ENCODE results near the gene IQCE.

IQCE gene

GRCh38 chr7:2639181-2639681 is 80.5 kb downstream of the IQCE start:
- Histone ChIP-seq H3K9me3 (ENCODE audit: control insufficient read depth, insufficient read depth, low read length) (no peaks in the 10 kb centered on the region), H3K27ac (ENCODE audit: low read length) (no peak overlapping the region), H3K36me3 (ENCODE audit: control insufficient read depth, insufficient read depth, low read length) (peaks cover 6% of the 10 kb centered on the region; the same call in 1 of the 2 replicates), H3K4me1 (ENCODE audit: control insufficient read depth, insufficient read depth, low read length) (peaks cover 19% of the 10 kb centered on the region), H3K4me3 (ENCODE audit: low read length) (no peak overlapping the region), H3K27me3 (ENCODE audit: control insufficient read depth, insufficient read depth, low read length) (no peaks in the 10 kb centered on the region)
- DNase-seq (ENCODE audit: low read depth, low spot score), result no peak
- no CpG with 5 or more reads among the region's 24 CpGs for WGBS (ENCODE audit: insufficient coverage, insufficient read length)

GRCh38 chr7:2639695-2640481 is 81.1 kb downstream of the IQCE start:
- Histone ChIP-seq H3K4me1 (ENCODE audit: control insufficient read depth, insufficient read depth, low read length) (peaks cover 23% of the 10 kb centered on the region), H3K36me3 (ENCODE audit: control insufficient read depth, insufficient read depth, low read length) (peaks cover 6% of the 10 kb centered on the region; the same call in 1 of the 2 replicates), H3K27ac (ENCODE audit: low read length) (no peak overlapping the region), H3K9me3 (ENCODE audit: control insufficient read depth, insufficient read depth, low read length) (no peaks in the 10 kb centered on the region), H3K4me3 (ENCODE audit: low read length) (no peak overlapping the region), H3K27me3 (ENCODE audit: control insufficient read depth, insufficient read depth, low read length) (no peaks in the 10 kb centered on the region)
- no CpG with 5 or more reads among the region's 37 CpGs for WGBS (ENCODE audit: insufficient coverage, insufficient read length)
- no peak for DNase-seq (ENCODE audit: low read depth, low spot score)

GRCh38 chr7:2640482-2640830 is 81.7 kb downstream of the IQCE start:
- Histone ChIP-seq H3K36me3 (ENCODE audit: control insufficient read depth, insufficient read depth, low read length) (peaks cover 4% of the 10 kb centered on the region; the same call in 1 of the 2 replicates), H3K4me1 (ENCODE audit: control insufficient read depth, insufficient read depth, low read length) (peaks cover 23% of the 10 kb centered on the region), H3K27ac (ENCODE audit: low read length) (no peak overlapping the region), H3K27me3 (ENCODE audit: control insufficient read depth, insufficient read depth, low read length) (no peaks in the 10 kb centered on the region), H3K4me3 (ENCODE audit: low read length) (no peak overlapping the region), H3K9me3 (ENCODE audit: control insufficient read depth, insufficient read depth, low read length) (no peaks in the 10 kb centered on the region)
- no peak for DNase-seq (ENCODE audit: low read depth, low spot score)
- no CpG with 5 or more reads among the region's 12 CpGs for WGBS (ENCODE audit: insufficient coverage, insufficient read length)

- Histone ChIP-seq H3K4me3 (ENCODE audit: low read length) (no peak overlapping the region), H3K27ac (ENCODE audit: low read length) (no peak overlapping the region), H3K9me3 (ENCODE audit: control insufficient read depth, insufficient read depth, low read length) (no peaks in the 10 kb centered on the region), H3K4me1 (ENCODE audit: control insufficient read depth, insufficient read depth, low read length) (peaks cover 23% of the 10 kb centered on the region), H3K36me3 (ENCODE audit: control insufficient read depth, insufficient read depth, low read length) (peaks cover 4% of the 10 kb centered on the region; the same call in 1 of the 2 replicates), H3K27me3 (ENCODE audit: control insufficient read depth, insufficient read depth, low read length) (no peaks in the 10 kb centered on the region)
- no CpG with 5 or more reads among the region's 9 CpGs for WGBS (ENCODE audit: insufficient coverage, insufficient read length)
- DNase-seq (ENCODE audit: low read depth, low spot score), result no peak
Observed at GRCh38 chr7:2640846-2641316, 82.1 kb downstream of the IQCE start.

- no peak for DNase-seq (ENCODE audit: low read depth, low spot score)
- no peaks in the 10 kb centered on the region for H3K9me3 ChIP-seq (ENCODE audit: control insufficient read depth, insufficient read depth, low read length)
- no peak overlapping the region for H3K4me3 ChIP-seq (ENCODE audit: low read length)
- peaks cover 26% of the 10 kb centered on the region for H3K4me1 ChIP-seq (ENCODE audit: control insufficient read depth, insufficient read depth, low read length)
- H3K36me3 ChIP-seq (ENCODE audit: control insufficient read depth, insufficient read depth, low read length), result peaks cover 4% of the 10 kb centered on the region; the same call in 1 of the 2 replicates
- WGBS (ENCODE audit: insufficient coverage, insufficient read length), result no CpG with 5 or more reads among the region's 39 CpGs
- H3K27ac ChIP-seq (ENCODE audit: low read length), result no peak overlapping the region
- no peaks in the 10 kb centered on the region for H3K27me3 ChIP-seq (ENCODE audit: control insufficient read depth, insufficient read depth, low read length)
Observed at GRCh38 chr7:2641406-2642393, 82.9 kb downstream of the IQCE start.

- no peak overlapping the region for H3K4me3 ChIP-seq (ENCODE audit: low read length)
- DNase-seq (ENCODE audit: low read depth, low spot score), result no peak
- no peaks in the 10 kb centered on the region for H3K27me3 ChIP-seq (ENCODE audit: control insufficient read depth, insufficient read depth, low read length)
- peaks cover 29% of the 10 kb centered on the region for H3K4me1 ChIP-seq (ENCODE audit: control insufficient read depth, insufficient read depth, low read length)
- WGBS (ENCODE audit: insufficient coverage, insufficient read length), result no CpG with 5 or more reads among the region's 29 CpGs
- H3K9me3 ChIP-seq (ENCODE audit: control insufficient read depth, insufficient read depth, low read length), result no peaks in the 10 kb centered on the region
- peaks cover 20% of the 10 kb centered on the region for H3K36me3 ChIP-seq (ENCODE audit: control insufficient read depth, insufficient read depth, low read length)
- no peak overlapping the region for H3K27ac ChIP-seq (ENCODE audit: low read length)
Observed at GRCh38 chr7:2643386-2644219, 84.8 kb downstream of the IQCE start.

- peaks cover 21% of the 10 kb centered on the region for H3K36me3 ChIP-seq (ENCODE audit: control insufficient read depth, insufficient read depth, low read length)
- no peaks in the 10 kb centered on the region for H3K9me3 ChIP-seq (ENCODE audit: control insufficient read depth, insufficient read depth, low read length)
- H3K4me1 ChIP-seq (ENCODE audit: control insufficient read depth, insufficient read depth, low read length), result peaks cover 29% of the 10 kb centered on the region
- no peak overlapping the region for H3K4me3 ChIP-seq (ENCODE audit: low read length)
- no peak for DNase-seq (ENCODE audit: low read depth, low spot score)
- H3K27me3 ChIP-seq (ENCODE audit: control insufficient read depth, insufficient read depth, low read length), result no peaks in the 10 kb centered on the region
- H3K27ac ChIP-seq (ENCODE audit: low read length), result no peak overlapping the region
- WGBS (ENCODE audit: insufficient coverage, insufficient read length), result no CpG with 5 or more reads among the region's 6 CpGs
Observed at GRCh38 chr7:2644220-2644561, 85.4 kb downstream of the IQCE start.

GRCh38 chr7:2644562-2645273 is 85.9 kb downstream of the IQCE start:
- no peak overlapping the region for H3K27ac ChIP-seq (ENCODE audit: low read length)
- no peak for DNase-seq (ENCODE audit: low read depth, low spot score)
- no peak overlapping the region for H3K4me3 ChIP-seq (ENCODE audit: low read length)
- H3K36me3 ChIP-seq (ENCODE audit: control insufficient read depth, insufficient read depth, low read length), result peaks cover 24% of the 10 kb centered on the region
- H3K4me1 ChIP-seq (ENCODE audit: control insufficient read depth, insufficient read depth, low read length), result peaks cover 29% of the 10 kb centered on the region
- H3K9me3 ChIP-seq (ENCODE audit: control insufficient read depth, insufficient read depth, low read length), result no peaks in the 10 kb centered on the region
- H3K27me3 ChIP-seq (ENCODE audit: control insufficient read depth, insufficient read depth, low read length), result no peaks in the 10 kb centered on the region
- no CpG with 5 or more reads among the region's 18 CpGs for WGBS (ENCODE audit: insufficient coverage, insufficient read length)

GRCh38 chr7:2645274-2645868 is 86.6 kb downstream of the IQCE start:
- H3K9me3 ChIP-seq (ENCODE audit: control insufficient read depth, insufficient read depth, low read length), result no peaks in the 10 kb centered on the region
- DNase-seq (ENCODE audit: low read depth, low spot score), result no peak
- no peak overlapping the region for H3K4me3 ChIP-seq (ENCODE audit: low read length)
- peaks cover 24% of the 10 kb centered on the region for H3K36me3 ChIP-seq (ENCODE audit: control insufficient read depth, insufficient read depth, low read length)
- H3K27ac ChIP-seq (ENCODE audit: low read length), result no peak overlapping the region
- WGBS (ENCODE audit: insufficient coverage, insufficient read length), result no CpG with 5 or more reads among the region's 14 CpGs
- no peaks in the 10 kb centered on the region for H3K27me3 ChIP-seq (ENCODE audit: control insufficient read depth, insufficient read depth, low read length)
- H3K4me1 ChIP-seq (ENCODE audit: control insufficient read depth, insufficient read depth, low read length), result peaks cover 27% of the 10 kb centered on the region

Data from iPS DF 6.9 (cell line).